IMR-90 (cell line): ENCODE measurements around the gene FAM174C. TPM values are rescaled to one million over a fixed set of nuclear protein-coding genes. Genes with fewer than 3 reads are reported as not detected.

Experiments
- ATAC-seq: fragments of 200-7000 bp; cut with Tn5 transposase; 2 replicates; pipeline ENCODE4 v1.9.1; 2020; ENCODE audit warnings: low read depth, mild to moderate bottlenecking, moderate library complexity
- BruUV-seq: library from RNA; stranded (reverse); fragments of 400-500 nt; replicated peaks from 2 replicates; lab custom pipeline; 2021; lab: Mats Ljungman, UMichigan
- CTCF ChIA-PET: fragments of 300-600 bp; formaldehyde crosslinking; extraction: SDS; loops from one replicate; lab custom pipeline; 2021; ENCODE audit warnings: antibody characterized with exemption; lab: Yijun Ruan, JAX
- POLR2A ChIA-PET: fragments of 300-600 bp; sonication (Branson Sonifier 250); formaldehyde crosslinking; loops from one replicate; lab custom pipeline; 2022; ENCODE audit warnings: antibody characterized with exemption; ENCODE audit not compliant: unreplicated experiment; lab: Charles Lee
- DNase-seq: peaks from one replicate; pipeline ENCODE4 v3.0.0; 2013
- H2AFZ ChIP-seq: replicated peaks from 2 replicates; pipeline ENCODE3; 2013; ENCODE audit warnings: low read length, mild to moderate bottlenecking; ENCODE audit not compliant: poor library complexity
- H2AK5ac ChIP-seq: 2 replicates; pipeline ENCODE4 v1.6.1; 2013; ENCODE audit warnings: low read depth, low read length, inconsistent platforms
- H2AK9ac ChIP-seq: replicated peaks from 2 replicates; pipeline ENCODE3; 2013; ENCODE audit warnings: mild to moderate bottlenecking, low read depth, low read length, moderate library complexity; ENCODE audit not compliant: poor library complexity
- H2BK120ac ChIP-seq: 2 replicates; pipeline ENCODE4 v1.6.1; 2013; ENCODE audit warnings: low read depth, low read length, inconsistent platforms
- H2BK15ac ChIP-seq: 3 replicates; pipeline ENCODE4 v1.6.1; 2013; ENCODE audit warnings: low read depth, low read length, inconsistent platforms
- H2BK20ac ChIP-seq: 2 replicates; pipeline ENCODE4 v1.6.1; 2013; ENCODE audit warnings: low read depth, mild to moderate bottlenecking, inconsistent platforms, low read length, moderate library complexity
- H2BK5ac ChIP-seq: 2 replicates; pipeline ENCODE4 v1.6.1; 2013; ENCODE audit warnings: mild to moderate bottlenecking, low read depth, low read length, inconsistent platforms; ENCODE audit not compliant: poor library complexity, severe bottlenecking
- H3K14ac ChIP-seq: replicated peaks from 2 replicates; pipeline ENCODE4 v1.6.1; 2013; ENCODE audit warnings: low read depth, low read length, inconsistent platforms
- H3K18ac ChIP-seq: 2 replicates; pipeline ENCODE4 v1.6.1; 2013; ENCODE audit warnings: low read depth, low read length, control low read depth
- H3K23ac ChIP-seq: 2 replicates; pipeline ENCODE4 v1.6.1; 2013; ENCODE audit warnings: low read depth, low read length, inconsistent platforms
- H3K27ac ChIP-seq: 2 replicates; pipeline ENCODE4 v1.5.1; 2013; ENCODE audit warnings: mild to moderate bottlenecking, control low read depth, low read length; ENCODE audit not compliant: insufficient read depth
- H3K27me3 ChIP-seq: 2 replicates; pipeline ENCODE4 v1.6.1; 2013; ENCODE audit warnings: low read length; ENCODE audit not compliant: control insufficient read depth, insufficient read depth
- H3K36me3 ChIP-seq: 2 replicates; pipeline ENCODE4 v1.6.1; 2013; ENCODE audit warnings: low read length, mixed read lengths; ENCODE audit not compliant: control insufficient read depth, insufficient read depth
- H3K4ac ChIP-seq: 2 replicates; pipeline ENCODE4 v1.6.1; 2013; ENCODE audit warnings: low read depth, low read length, inconsistent platforms
- H3K4me1 ChIP-seq: 2 replicates; pipeline ENCODE4 v1.6.1; 2013; ENCODE audit warnings: low read length, mixed read lengths; ENCODE audit not compliant: control insufficient read depth, insufficient read depth
- H3K4me2 ChIP-seq: 2 replicates; pipeline ENCODE4 v1.6.1; 2013; ENCODE audit warnings: low read depth, mild to moderate bottlenecking, control low read depth, low read length, moderate library complexity
- H3K4me3 ChIP-seq: 2 replicates; pipeline ENCODE4 v1.5.1; 2013; ENCODE audit warnings: low read depth, mild to moderate bottlenecking, control low read depth, low read length, moderate library complexity; ENCODE audit not compliant: insufficient read depth
- H3K56ac ChIP-seq: 2 replicates; pipeline ENCODE4 v1.6.1; 2013; ENCODE audit warnings: low read length, inconsistent platforms; ENCODE audit not compliant: insufficient read depth; ENCODE audit errors: extremely low read depth
- H3K79me1 ChIP-seq, 2 experiments: 2 replicates each; pipeline ENCODE4 v1.6.1; 2013; ENCODE audit warnings: low read length in 2 of 2, inconsistent platforms in 1 of 2, low read depth in 1 of 2
- H3K9ac ChIP-seq: 2 replicates; pipeline ENCODE4 v1.6.1; 2013; ENCODE audit warnings: low read depth, low read length, control low read depth
- H3K9me1 ChIP-seq: 2 replicates; pipeline ENCODE4 v1.6.1; 2013; ENCODE audit warnings: low read length, inconsistent platforms; ENCODE audit not compliant: insufficient read depth
- H3K9me3 ChIP-seq: 2 replicates; pipeline ENCODE4 v1.6.1; 2013; ENCODE audit warnings: low read length; ENCODE audit not compliant: control insufficient read depth, insufficient read depth
- H4K20me1 ChIP-seq: 2 replicates; pipeline ENCODE4 v1.6.1; 2013; ENCODE audit warnings: low read length, inconsistent platforms; ENCODE audit not compliant: insufficient read depth
- H4K5ac ChIP-seq: 2 replicates; pipeline ENCODE4 v1.6.1; 2013; ENCODE audit warnings: mild to moderate bottlenecking, low read depth, low read length, control low read depth
- H4K8ac ChIP-seq, 2 experiments: 2 replicates each; pipeline ENCODE4 v1.6.1; 2013; ENCODE audit warnings: low read depth in 2 of 2, low read length in 2 of 2, control low read depth in 1 of 2, inconsistent platforms in 1 of 2
- H4K91ac ChIP-seq: 2 replicates; pipeline ENCODE4 v1.6.1; 2013; ENCODE audit warnings: low read depth, low read length, inconsistent platforms; ENCODE audit not compliant: insufficient read depth
- CHD1 ChIP-seq: IDR thresholded peaks from 2 replicates; pipeline ENCODE4 v1.6.1; 2012; ENCODE audit warnings: low read depth, low read length, improper control_type of control experiment
- CTCF ChIP-seq: conservative IDR thresholded peaks from 2 replicates; pipeline ENCODE4 v1.5.1; 2012; ENCODE audit warnings: mild to moderate bottlenecking, low read depth, low read length, improper control_type of control experiment
- ELK1 ChIP-seq: fragments of 150-350 bp; IDR thresholded peaks from 2 replicates; pipeline ENCODE4 v1.6.1; 2016; ENCODE audit warnings: low read depth, mild to moderate bottlenecking, low read length, moderate library complexity, borderline replicate concordance
- FOS ChIP-seq: fragments of 150-350 bp; IDR thresholded peaks from 2 replicates; pipeline ENCODE4 v1.6.1; 2016; ENCODE audit warnings: low read depth, low read length
- POLR2A ChIP-seq: IDR thresholded peaks from 2 replicates; pipeline ENCODE4 v1.6.1; 2012; ENCODE audit warnings: mild to moderate bottlenecking, low read depth, low read length
- RAD21 ChIP-seq: IDR thresholded peaks from 2 replicates; pipeline ENCODE4 v1.6.1; 2012; ENCODE audit warnings: low read length, improper control_type of control experiment
- RCOR1 ChIP-seq: IDR thresholded peaks from 2 replicates; pipeline ENCODE4 v1.6.1; 2012; ENCODE audit warnings: mild to moderate bottlenecking, low read length, improper control_type of control experiment; ENCODE audit not compliant: insufficient replicate concordance
- WGBS, 2 experiments: methylation state at CpG; one replicate each; pipeline versions ENCODE4 v1.1.5 to v1.1.7; 2013; ENCODE audit warnings: missing lambda C conversion rate in 2 of 2; ENCODE audit not compliant: insufficient read length in 1 of 2; ENCODE audit errors: extremely low coverage in 2 of 2; 5-methylcytosine and 5-hydroxymethylcytosine counted together
- dilution Hi-C: fragments of 300-500 bp; cut with HindIII; formaldehyde crosslinking; loops from one replicate; pipeline ENCODE4 v1.14.3; 2018; ENCODE audit warnings: low sequenced_read_pairs; ENCODE audit not compliant: unreplicated experiment
- in situ Hi-C: fragments of 300-500 bp; cut with MboI; formaldehyde crosslinking; loops from 3 replicates; pipeline ENCODE4 v1.14.3; 2019; ENCODE audit warnings: low sequenced_read_pairs, inconsistent platforms, mixed read lengths
- intact Hi-C: fragments of 100-400 bp; cut with micrococcal nuclease; formaldehyde crosslinking; loops from 2 replicates; pipeline ENCODE4 v1.10.0; 2022
- polyA plus RNA-seq, 3 experiments: library from polyadenylated mRNA; depleted of rRNA; stranded (reverse); fragments of >200 nt; gene quantifications; 2 replicates each; pipeline ENCODE4 v1.2.3, GENCODE V29; 2012; ENCODE audit warnings: low replicate concordance in 1 of 3
- total RNA-seq: library from RNA; depleted of rRNA; stranded (reverse); fragments of >200 nt; gene quantifications from 2 replicates; pipeline ENCODE4 v1.2.3, GENCODE V29; 2012

Gene FAM174C
- total and polyA plus RNA-seq, 2 of the 4 experiments (the other 2 are of a cell fraction) = 7.5 to 61.8 TPM

- no peaks in the 10 kb centered on the region for H4K20me1 ChIP-seq
- BruUV-seq = no TSS peak
- H3K4ac ChIP-seq = no peak overlapping the region
- H3K27ac ChIP-seq = no peak overlapping the region
- H2BK120ac ChIP-seq = no peak overlapping the region
- no peak overlapping the region for H3K4me2 ChIP-seq
- no peaks in the 10 kb centered on the region for H3K9me1 ChIP-seq
- dilution Hi-C loops (no loop called here), intact Hi-C loops (no loop called here), in situ Hi-C loops (no loop called here)
- no peak overlapping the region for H4K5ac ChIP-seq
- no peak overlapping the region for H3K14ac ChIP-seq
- no peak overlapping the region for H2AK9ac ChIP-seq
- no peaks in the 10 kb centered on the region for H3K79me1 ChIP-seq
- H3K4me3 ChIP-seq = no peak overlapping the region
- H3K27me3 ChIP-seq = peaks cover 2% of the 10 kb centered on the region; the same call in 1 of the 2 replicates
- no peaks in the 10 kb centered on the region for H3K36me3 ChIP-seq
- H2BK20ac ChIP-seq = no peak overlapping the region
- no peak overlapping the region for H2BK5ac ChIP-seq
- H4K8ac ChIP-seq = no peak overlapping the region
- no peak overlapping the region for H2BK15ac ChIP-seq
- H2AFZ ChIP-seq = no peak overlapping the region
- TF ChIP-seq RAD21 (no peak), CTCF (no peak), RCOR1 (no peak), POLR2A (no peak), CHD1 (no peak), FOS (no peak), ELK1 (no peak)
- H3K9ac ChIP-seq = no peak overlapping the region
- H4K91ac ChIP-seq = no peak overlapping the region
- H3K4me1 ChIP-seq = no peaks in the 10 kb centered on the region
- H3K18ac ChIP-seq = no peak overlapping the region
- no peak overlapping the region for H2AK5ac ChIP-seq
- no peak overlapping the region for H3K23ac ChIP-seq
- no peak overlapping the region for H3K56ac ChIP-seq
- POLR2A ChIA-PET = interaction anchor here (0.7 kb wide), 1 partner anchor 165 kb away, joined by 8 read pairs; no protein-coding TSS in a partner anchor
- 88% methylated on average over 4 of the region's 20 CpGs; no CpG with 5 or more reads in 1 of the 2 experiments for WGBS, 2 experiments
- ATAC-seq = no peak
- no peak for DNase-seq
- H3K9me3 ChIP-seq = no peaks in the 10 kb centered on the region
- CTCF ChIA-PET = no interaction called here
Measured at GRCh38 chr19:1307755-1308303, 32.5 kb downstream of the FAM174C start.
